H1 (cell line): ENCODE measurements around the gene NPBWR2. TPM values are rescaled to one million over a fixed set of nuclear protein-coding genes. Genes with fewer than 3 reads are reported as not detected.

Source experiments
- GABPA ChIP-seq: IDR thresholded peaks from 2 replicates; pipeline ENCODE4 v1.6.1; 2011; ENCODE audit warnings: mild to moderate bottlenecking, low read length, moderate library complexity, borderline replicate concordance; ENCODE audit not compliant: insufficient read depth
- MAFK ChIP-seq: IDR thresholded peaks from 2 replicates; pipeline ENCODE4 v1.6.1; 2012; ENCODE audit warnings: low read depth, mild to moderate bottlenecking, improper control_type of control experiment, low read length
- POLR2AphosphoS5 ChIP-seq: IDR thresholded peaks from 2 replicates; pipeline ENCODE4 v1.6.1; 2011; ENCODE audit warnings: low read depth, low read length
- SAP30 ChIP-seq: fragments of 300-600 bp; sonication (generic); IDR thresholded peaks from 2 replicates; pipeline ENCODE4 v1.7.1; 2012; ENCODE audit warnings: low read length, moderate library complexity, mild to moderate bottlenecking, inconsistent platforms; ENCODE audit not compliant: insufficient read depth, insufficient replicate concordance
- polyA plus RNA-seq, 7 experiments: library from polyadenylated mRNA; depleted of rRNA in 3 of 7; stranded (reverse) in 5 of 7; unstranded in 2 of 7; fragments of >200 nt in 5 of 7; fragments of 200-250 nt in 2 of 7; gene quantifications; 1 replicate in 5 of 7; 2 replicates in 1 of 7; 4 replicates in 1 of 7; pipeline versions ENCODE4 v1.2.1 to v1.2.3, GENCODE V29; 2011 to 2013; ENCODE audit warnings: missing spikeins in 2 of 7, mixed read lengths in 2 of 7
- total RNA-seq: library from RNA; stranded (reverse); fragmentation: NEBNext Ultra II Directional; extraction: Animal tissue kit (Norgen Biotek cat#: 25700); gene quantifications from 2 replicates; pipeline ENCODE4 v1.2.1, GENCODE V29; 2021
- TF ChIP-seq, protein P1 (sequence below): IDR thresholded peaks from 2 replicates; pipeline ENCODE4 v1.6.1; 2012; ENCODE audit warnings: inconsistent platforms

NPBWR2 gene
- total and polyA plus RNA-seq, 2 of the 8 experiments (the other 6 are each of a cell fraction or from before 2014, with no cell fraction given): not detected

DNA sequence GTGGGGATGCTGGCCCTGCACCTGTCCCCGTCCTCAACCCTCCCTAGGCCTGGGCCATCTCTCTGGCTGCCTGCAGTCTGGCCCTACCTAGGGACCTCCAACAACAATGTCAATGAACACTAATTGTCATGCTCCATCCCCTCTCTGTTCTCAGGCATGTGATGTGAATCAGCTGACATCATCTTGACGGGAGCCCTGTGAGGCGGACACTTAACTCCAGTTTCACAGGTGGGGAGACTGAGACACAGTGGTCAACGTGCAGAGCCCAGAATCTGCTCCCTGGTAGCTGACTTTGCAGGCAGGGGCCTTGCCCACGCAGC lies 45.1 kb downstream of the NPBWR2 start (continued):
- TF ChIP-seq, protein P1, sequence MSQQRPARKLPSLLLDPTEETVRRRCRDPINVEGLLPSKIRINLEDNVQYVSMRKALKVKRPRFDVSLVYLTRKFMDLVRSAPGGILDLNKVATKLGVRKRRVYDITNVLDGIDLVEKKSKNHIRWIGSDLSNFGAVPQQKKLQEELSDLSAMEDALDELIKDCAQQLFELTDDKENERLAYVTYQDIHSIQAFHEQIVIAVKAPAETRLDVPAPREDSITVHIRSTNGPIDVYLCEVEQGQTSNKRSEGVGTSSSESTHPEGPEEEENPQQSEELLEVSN: no peak
- no peak for TF ChIP-seq GABPA
- TF ChIP-seq POLR2AphosphoS5: no peak
- TF ChIP-seq SAP30: no peak
- TF ChIP-seq MAFK: no peak
